ENCODE results near the gene UBXN11.
"Not testable (repeated sequence)": the region's sequence is repeated elsewhere in the genome, so short reads cannot be mapped to it uniquely, and the experiment has no call there.

DNA sequence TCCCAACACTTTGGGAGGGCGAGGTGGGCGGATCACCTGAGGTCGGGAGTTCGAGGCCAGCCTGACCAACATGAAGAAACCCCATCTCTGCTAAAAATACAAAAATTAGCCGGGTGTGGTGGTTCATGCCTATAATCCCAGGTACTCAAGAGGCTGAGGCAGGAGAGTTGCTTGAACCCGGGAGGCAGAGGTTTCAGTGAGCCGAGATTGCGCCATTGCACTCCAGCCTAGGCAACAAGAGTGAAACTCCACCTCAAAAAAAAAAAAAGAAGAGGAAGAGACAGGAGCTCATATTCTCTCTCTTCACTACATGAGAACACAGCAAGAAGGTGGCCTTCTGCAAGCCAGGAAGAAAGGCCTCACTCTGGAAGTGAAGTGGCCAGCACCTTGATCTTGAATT, 26.9 kb upstream of the UBXN11 start:
- not testable (repeated sequence) for TF ChIP-seq POLR2A, EP300 (IDR thresholded peaks at IDR 0.05)
